HG02610 (cell line): ENCODE data around the gene ARL10.
"Not testable (repeated sequence)": the region's sequence is repeated elsewhere in the genome, so short reads cannot be mapped to it uniquely, and the experiment has no call there.

Experiments
- ATAC-seq: cut with Tn5 transposase; IDR thresholded peaks from one replicate; pipeline ENCODE4 v1.9.1; 2021; ENCODE audit warnings: mild to moderate bottlenecking, moderate library complexity; ENCODE audit not compliant: unreplicated experiment

ARL10 gene

GRCh38 chr5:176388444-176389134 lies 23.3 kb downstream of the ARL10 start, which contains the start of the genes HIGD2A and NOP16:
HIGD2A (plus strand) TSS chr5:176388751; CDS start chr5:176388820, 69 bp downstream.
NOP16 (minus strand) TSS chr5:176388598; CDS start chr5:176388539, 59 bp downstream.
- peak; percentile 84 for ATAC-seq

- peak; percentile 31 for ATAC-seq
These were observed 24.1 kb downstream of the ARL10 start for GRCh38 chr5:176389135-176390123.

- ATAC-seq: no peak
These were observed 26.2 kb downstream of the ARL10 start for GRCh38 chr5:176391479-176391878.

- no peak for ATAC-seq
These were observed 26.7 kb downstream of the ARL10 start for GRCh38 chr5:176391999-176392398.

- ATAC-seq: no peak
These were observed 27.2 kb downstream of the ARL10 start for GRCh38 chr5:176392526-176392925.

GRCh38 chr5:176394096-176394495 lies 28.8 kb downstream of the ARL10 start:
- no peak for ATAC-seq

- no peak for ATAC-seq
These were observed 29.8 kb downstream of the ARL10 start for GRCh38 chr5:176394881-176395675.

GRCh38 chr5:176396330-176396729 lies 31.0 kb downstream of the ARL10 start:
- no peak for ATAC-seq

GRCh38 chr5:176397736-176398420 lies 32.6 kb downstream of the ARL10 start:
- no peak for ATAC-seq

GRCh38 chr5:176400382-176401156 lies 35.3 kb downstream of the ARL10 start:
- no peak for ATAC-seq

- no peak for ATAC-seq
These were observed 36.3 kb downstream of the ARL10 start for GRCh38 chr5:176401281-176402205.

GRCh38 chr5:176405656-176406435 lies 40.6 kb downstream of the ARL10 start:
- no peak for ATAC-seq

- no peak for ATAC-seq
These were observed 41.3 kb downstream of the ARL10 start for GRCh38 chr5:176406436-176407052.

GRCh38 chr5:176407456-176408251 lies 42.4 kb downstream of the ARL10 start:
- no peak for ATAC-seq

- ATAC-seq: not testable (repeated sequence)
These were observed 42.9 kb downstream of the ARL10 start for GRCh38 chr5:176408252-176408573.

- ATAC-seq: no peak
These were observed 43.3 kb downstream of the ARL10 start for GRCh38 chr5:176408590-176408989.

GRCh38 chr5:176409765-176410164 lies 44.5 kb downstream of the ARL10 start:
- no peak for ATAC-seq
